ENCODE data around the gene NOP14.

DNA sequence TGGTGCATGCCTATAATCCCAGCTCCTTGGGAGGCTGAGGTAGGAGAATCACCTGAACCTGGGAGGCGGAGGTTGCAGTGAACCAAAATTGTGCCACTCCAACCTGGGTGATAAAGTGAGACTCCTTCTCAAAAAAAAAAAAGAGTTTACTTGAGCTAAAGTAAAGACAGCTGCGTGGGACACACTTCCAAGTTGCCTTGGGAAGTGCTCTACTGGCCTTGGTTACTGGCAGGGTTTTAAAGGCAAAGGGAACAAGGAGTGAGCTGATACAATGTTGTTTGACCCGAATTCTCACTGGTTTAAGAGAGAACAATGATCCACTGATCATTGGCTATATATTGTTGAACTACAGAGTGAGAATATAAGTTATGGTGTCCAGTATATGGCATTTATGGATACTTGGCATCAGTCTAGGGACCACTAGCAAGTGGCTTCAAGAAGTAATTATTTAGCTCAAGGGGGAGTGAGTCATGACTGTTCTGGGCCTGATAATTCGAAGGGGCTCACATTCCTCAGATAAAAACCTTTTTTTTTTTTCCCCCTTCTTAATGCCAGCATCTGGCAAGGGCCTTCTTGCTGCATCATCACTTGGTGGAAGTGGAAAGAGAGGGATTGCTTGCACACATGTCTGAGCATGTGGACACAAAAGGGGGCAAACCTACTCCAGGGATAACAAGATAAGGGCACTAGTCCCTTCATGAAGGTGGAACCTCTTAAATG is 32.5 kb upstream of the NOP14 start:
- TF ChIP-seq SP1 (IDR thresholded peaks at IDR 0.05) (no peak), ELF4 (IDR thresholded peaks at IDR 0.05) (no peak), BHLHE40 (IDR thresholded peaks at IDR 0.05; ENCODE audit: borderline replicate concordance) (no peak), SUZ12 (IDR thresholded peaks at IDR 0.05) (no peak), ARNT (IDR thresholded peaks at IDR 0.05) (no peak), FOXA1 (IDR thresholded peaks at IDR 0.05) (no peak), CTBP1 (IDR thresholded peaks at IDR 0.05; ENCODE audit: borderline replicate concordance) (no peak), FOXK2 (IDR thresholded peaks at IDR 0.05) (no peak), ZNF384 (IDR thresholded peaks at IDR 0.05) (no peak), LEF1 (IDR thresholded peaks at IDR 0.05; ENCODE audit: borderline replicate concordance) (no peak)
